ENCODE measurements around the gene D2HGDH. TPM values are rescaled to one million over a fixed set of nuclear protein-coding genes. Genes with fewer than 3 reads are reported as not detected.

Gene D2HGDH
- total and polyA plus RNA-seq, 2 of the 8 experiments (the other 6 are each of a cell fraction or from before 2014, with no cell fraction given), result 3.4 to 8.1 TPM

DNA sequence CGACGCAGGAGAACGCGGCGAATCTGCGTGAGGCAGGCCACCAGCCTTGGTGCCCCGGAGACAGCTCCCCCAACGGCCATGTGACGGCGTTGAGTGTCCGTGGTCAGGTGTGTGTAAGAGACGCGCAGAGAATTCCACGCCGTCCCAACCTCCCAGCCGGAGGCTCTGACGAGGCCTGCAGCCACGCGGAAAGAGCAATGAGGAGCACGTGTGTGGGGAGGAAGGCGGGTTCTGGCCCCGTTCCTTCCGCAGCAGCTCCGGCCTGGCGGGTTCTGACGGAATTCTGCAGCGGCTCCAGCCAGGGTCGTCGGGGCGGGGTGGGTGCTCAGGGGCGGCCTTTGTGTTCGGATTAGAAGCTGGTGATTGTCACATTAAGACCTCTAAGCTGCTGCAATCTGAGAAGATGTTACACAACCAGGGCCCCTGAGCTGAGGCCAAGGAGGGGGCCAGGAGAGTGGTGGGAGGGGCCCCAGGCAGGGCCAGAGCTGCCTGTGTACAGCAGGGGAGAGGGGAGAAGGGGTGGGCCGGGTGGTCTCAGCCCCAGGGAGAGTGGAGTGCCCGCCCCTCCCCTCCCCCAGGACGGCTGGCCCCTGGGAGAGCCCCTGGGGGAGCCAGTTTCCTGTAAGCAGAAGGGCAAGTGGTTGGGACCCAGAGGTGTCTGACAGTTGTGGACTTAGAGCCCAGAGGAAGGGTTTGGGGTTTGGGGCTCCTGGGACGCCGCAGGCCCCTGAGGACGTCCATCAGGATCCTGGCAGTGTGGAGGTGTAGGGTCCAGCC, 37.0 kb downstream of the D2HGDH start:
- Histone ChIP-seq H3K4ac (replicated peaks; ENCODE audit: insufficient read length, low read depth, low read length) (peak overlapping the region; percentile 12), H3K9ac (replicated peaks in 1 of 4; ENCODE audit: extremely low read depth in 1 of 4, low read depth in 3 of 4, low read length in 3 of 4) (no peak overlapping the region), H2AK5ac (ENCODE audit: low read depth, low read length) (no peak overlapping the region), H3K4me3 (ENCODE audit: extremely low read depth in 1 of 4, insufficient read depth in 2 of 4, low read depth in 3 of 4, low read length in 4 of 4) (no peak overlapping the region), H3K56ac (replicated peaks; ENCODE audit: insufficient read length, low read depth, low read length) (no peak overlapping the region), H4K8ac (ENCODE audit: extremely low read depth, insufficient read depth, low read length) (peak overlapping the region; percentile 80; the same call in 1 of the 2 replicates), H3K18ac (ENCODE audit: extremely low read depth, low read length) (no peak overlapping the region), H3K9me3 (ENCODE audit: insufficient read depth in 2 of 2, low read depth in 1 of 2, low read length in 1 of 2) (no peaks in the 10 kb centered on the region), H3K27ac (ENCODE audit: low read depth, low read length) (no peak overlapping the region), H3K79me1 (ENCODE audit: low read depth, low read length) (no peaks in the 10 kb centered on the region), H2BK15ac (ENCODE audit: low read length) (0 out of 2 replicates have a peak overlapping the region, but pooled peaks have one; percentile 81), H3K36me3 (ENCODE audit: control insufficient read depth in 2 of 4, insufficient read depth in 4 of 4, low read length in 3 of 4) (no peaks in the 10 kb centered on the region), H3K4me1 (replicated peaks in 1 of 4; ENCODE audit: control insufficient read depth in 3 of 4, insufficient read depth in 4 of 4, low read length in 3 of 4) (peaks cover 0 to 14% (median 6%) of the 10 kb centered on the region in 4 experiments; a peak in 5 of 7 replicates), H3K23ac (ENCODE audit: insufficient read length) (no peak overlapping the region), H2AFZ (ENCODE audit: low read length) (no peak overlapping the region), H3K27me3 (replicated peaks in 1 of 4; ENCODE audit: control insufficient read depth in 3 of 4, extremely low read depth in 1 of 4, insufficient read depth in 3 of 4, low read length in 3 of 4) (no peaks in the 10 kb centered on the region), H3K14ac (ENCODE audit: insufficient read length) (no peak overlapping the region), H2BK120ac (replicated peaks; ENCODE audit: low read depth, low read length) (no peak overlapping the region), H4K91ac (replicated peaks; ENCODE audit: insufficient read length, low read length) (peak overlapping the region; percentile 1), H2BK12ac (ENCODE audit: low read depth, low read length) (peak overlapping the region; percentile 9; the same call in 1 of the 2 replicates), H3K23me2 (ENCODE audit: low read depth, low read length) (no peaks in the 10 kb centered on the region), H2BK5ac (ENCODE audit: low read depth, low read length) (no peak overlapping the region), H2BK20ac (ENCODE audit: low read length) (no peak overlapping the region), H3K4me2 (ENCODE audit: insufficient read depth in 1 of 2, low read depth in 2 of 2, low read length in 2 of 2) (no peak overlapping the region), H3K79me2 (ENCODE audit: control insufficient read depth in 1 of 2, insufficient read depth in 2 of 2, low read length in 2 of 2) (no peaks in the 10 kb centered on the region), H4K20me1 (replicated peaks in 1 of 2; ENCODE audit: control insufficient read depth in 1 of 2, insufficient read depth in 2 of 2, low read length in 2 of 2) (peaks cover 0 to 2% of the 10 kb centered on the region in 2 experiments), H4K5ac (ENCODE audit: insufficient read length, low read depth, low read length) (no peak overlapping the region)
- 82% methylated on average over 30 of the region's 38 CpGs; no CpG with 5 or more reads in 1 of the 2 experiments for WGBS, 2 experiments (ENCODE audit: extremely low coverage in 1 of 2, insufficient coverage in 1 of 2, insufficient read length in 1 of 2, insufficient replicate concordance in 2 of 2, low coverage in 1 of 2, low lambda C conversion rate in 2 of 2, missing lambda C conversion rate in 1 of 2)
- FAIRE-seq (no peak), DNase-seq (ENCODE audit: low read depth in 1 of 2, low spot score in 2 of 2) (peak in 1 of 2 experiments; percentile 52)
- ChIA-PET CTCF (ENCODE audit: partially characterized antibody) (interaction anchor here (1.2 kb wide), 1 partner anchor 83 kb away, joined by 3 read pairs; no protein-coding TSS in a partner anchor), POLR2A (ENCODE audit: partially characterized antibody) (interaction anchor here (1.8 kb wide), 1 partner anchor 71 kb away, joined by 5 read pairs; the partner anchor contains the start of gene ING5)
- TF ChIP-seq, protein P1, sequence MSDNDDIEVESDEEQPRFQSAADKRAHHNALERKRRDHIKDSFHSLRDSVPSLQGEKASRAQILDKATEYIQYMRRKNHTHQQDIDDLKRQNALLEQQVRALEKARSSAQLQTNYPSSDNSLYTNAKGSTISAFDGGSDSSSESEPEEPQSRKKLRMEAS (IDR thresholded peaks at IDR 0.05), result peak; percentile 60; the same call in 1 of the 2 replicates
- TF ChIP-seq BACH1 (IDR thresholded peaks at IDR 0.05; ENCODE audit: low read length) (no peak), RXRA (IDR thresholded peaks at IDR 0.05; ENCODE audit: insufficient read depth, low read depth, low read length) (no peak), CEBPB (IDR thresholded peaks at IDR 0.05; ENCODE audit: low read depth, low read length) (peak; percentile 71), POLR2A (IDR thresholded peaks at IDR 0.05; ENCODE audit: control extremely low read depth in 1 of 2, low read depth in 2 of 2, low read length in 2 of 2) (no peak)
